H1 (cell line): ENCODE results near the gene LPO. TPM values are rescaled to one million over a fixed set of nuclear protein-coding genes. Genes with fewer than 3 reads are reported as not detected.

ENCODE experiments used
- CTCF ChIA-PET: fragments of 300-600 bp; sonication (Branson Sonifier 250); formaldehyde crosslinking; loops from one replicate; lab custom pipeline; 2021; ENCODE audit not compliant: partially characterized antibody; lab: Charles Lee
- POLR2A ChIA-PET: fragments of 300-600 bp; sonication (Branson Sonifier 250); formaldehyde crosslinking; loops from one replicate; lab custom pipeline; 2021; ENCODE audit warnings: inconsistent platforms; ENCODE audit not compliant: partially characterized antibody; lab: Charles Lee
- DNase-seq, 2 experiments: peaks; one replicate each; pipeline versions ENCODE4 v3.0.0 to v3.0.0-alpha.2; 2010 to 2022; ENCODE audit warnings: low spot score in 2 of 2, low read depth in 1 of 2, mixed read lengths in 1 of 2
- FAIRE-seq: peaks from 2 replicates; lab custom pipeline; 2011; peaks lifted over from hg19 to GRCh38; lab: Jason Lieb, UNC
- H2AFZ ChIP-seq: 2 replicates; pipeline ENCODE4 v1.8.1; 2012; ENCODE audit warnings: low read length, inconsistent platforms
- H2AK5ac ChIP-seq: 2 replicates; pipeline ENCODE4 v1.6.1; 2013; ENCODE audit warnings: low read depth, low read length
- H2BK120ac ChIP-seq: replicated peaks from 2 replicates; pipeline ENCODE3; 2013; ENCODE audit warnings: low read depth, low read length, inconsistent platforms
- H2BK12ac ChIP-seq: 2 replicates; pipeline ENCODE4 v1.6.1; 2013; ENCODE audit warnings: low read depth, low read length
- H2BK15ac ChIP-seq: 2 replicates; pipeline ENCODE4 v1.6.1; 2013; ENCODE audit warnings: low read length
- H2BK20ac ChIP-seq: 2 replicates; pipeline ENCODE4 v1.6.1; 2013; ENCODE audit warnings: low read length
- H2BK5ac ChIP-seq: 2 replicates; pipeline ENCODE4 v1.6.1; 2013; ENCODE audit warnings: low read depth, low read length
- H3K14ac ChIP-seq: 2 replicates; pipeline ENCODE4 v1.6.1; 2013; ENCODE audit warnings: inconsistent platforms; ENCODE audit not compliant: insufficient read length
- H3K18ac ChIP-seq: 2 replicates; pipeline ENCODE4 v1.6.1; 2013; ENCODE audit warnings: low read length; ENCODE audit errors: extremely low read depth
- H3K23ac ChIP-seq: 2 replicates; pipeline ENCODE4 v1.6.1; 2013; ENCODE audit warnings: inconsistent platforms; ENCODE audit not compliant: insufficient read length
- H3K23me2 ChIP-seq: 2 replicates; pipeline ENCODE4 v1.6.1; 2013; ENCODE audit warnings: low read depth, low read length
- H3K27ac ChIP-seq: 2 replicates; pipeline ENCODE4 v1.6.1; 2011; ENCODE audit warnings: low read depth, low read length, inconsistent platforms
- H3K27me3 ChIP-seq, 4 experiments: replicated peaks in 1 of 4; 1 replicate in 1 of 4; 2 replicates in 3 of 4; pipeline versions ENCODE4 v1.6.1 to v1.8.1; 2011 to 2013; ENCODE audit warnings: low read length in 3 of 4, mild to moderate bottlenecking in 3 of 4, inconsistent platforms in 2 of 4, mixed read lengths in 2 of 4, moderate library complexity in 1 of 4; ENCODE audit not compliant: control insufficient read depth in 3 of 4, insufficient read depth in 3 of 4; ENCODE audit errors: extremely low read depth in 1 of 4
- H3K36me3 ChIP-seq, 4 experiments: 2 replicates each; pipeline versions ENCODE4 v1.6.1 to v1.8.1; 2011 to 2013; ENCODE audit warnings: mild to moderate bottlenecking in 4 of 4, low read length in 3 of 4, moderate library complexity in 2 of 4, control low read depth in 1 of 4, inconsistent platforms in 1 of 4; ENCODE audit not compliant: insufficient read depth in 4 of 4, control insufficient read depth in 2 of 4
- H3K4ac ChIP-seq: replicated peaks from 2 replicates; pipeline ENCODE3; 2013; ENCODE audit warnings: low read length, low read depth, mixed read lengths, inconsistent platforms; ENCODE audit not compliant: insufficient read length
- H3K4me1 ChIP-seq, 4 experiments: replicated peaks in 1 of 4; 1 replicate in 1 of 4; 2 replicates in 3 of 4; pipeline versions ENCODE4 v1.6.1 to v1.8.1; 2011 to 2013; ENCODE audit warnings: low read length in 3 of 4, inconsistent platforms in 2 of 4, mixed read lengths in 1 of 4; ENCODE audit not compliant: insufficient read depth in 4 of 4, control insufficient read depth in 3 of 4
- H3K4me2 ChIP-seq, 2 experiments: 2 replicates each; pipeline versions ENCODE4 v1.6.1 to v1.8.1; 2011 to 2013; ENCODE audit warnings: low read depth in 2 of 2, low read length in 2 of 2, control low read depth in 1 of 2, inconsistent platforms in 1 of 2, mild to moderate bottlenecking in 1 of 2; ENCODE audit not compliant: insufficient read depth in 1 of 2
- H3K4me3 ChIP-seq, 4 experiments: fragments of 200-600, 300-600 bp in 1 of 4; sonication (generic), shearing (Covaris generic), sonication (Bioruptor Twin) in 1 of 4; 2 replicates each; pipeline versions ENCODE4 v1.5.1 to v1.8.1; 2011 to 2016; ENCODE audit warnings: low read length in 4 of 4, low read depth in 3 of 4, control low read depth in 2 of 4, inconsistent platforms in 2 of 4, mild to moderate bottlenecking in 2 of 4, mixed read lengths in 1 of 4, moderate library complexity in 1 of 4; ENCODE audit not compliant: insufficient read depth in 2 of 4; ENCODE audit errors: extremely low read depth in 1 of 4
- H3K56ac ChIP-seq: replicated peaks from 2 replicates; pipeline ENCODE3; 2013; ENCODE audit warnings: low read depth, mild to moderate bottlenecking, mixed read lengths, low read length, inconsistent platforms; ENCODE audit not compliant: insufficient read length
- H3K79me1 ChIP-seq: 2 replicates; pipeline ENCODE4 v1.6.1; 2013; ENCODE audit warnings: low read depth, low read length, control low read depth
- H3K79me2 ChIP-seq, 2 experiments: 2 replicates each; pipeline versions ENCODE4 v1.6.1 to v1.8.1; 2012 to 2013; ENCODE audit warnings: low read length in 2 of 2, mild to moderate bottlenecking in 2 of 2, inconsistent platforms in 1 of 2; ENCODE audit not compliant: insufficient read depth in 2 of 2, control insufficient read depth in 1 of 2
- H3K9ac ChIP-seq, 4 experiments: replicated peaks in 1 of 4; 1 replicate in 1 of 4; 2 replicates in 3 of 4; pipeline versions ENCODE4 v1.6.1 to v1.8.1; 2011 to 2013; ENCODE audit warnings: low read depth in 3 of 4, low read length in 3 of 4, control low read depth in 2 of 4, mild to moderate bottlenecking in 2 of 4, moderate library complexity in 2 of 4, inconsistent platforms in 1 of 4; ENCODE audit errors: extremely low read depth in 1 of 4
- H3K9me3 ChIP-seq, 2 experiments: 2 replicates each; pipeline versions ENCODE4 v1.6.1 to v1.8.1; 2012 to 2013; ENCODE audit warnings: mild to moderate bottlenecking in 2 of 2, moderate library complexity in 2 of 2, control low read depth in 1 of 2, inconsistent platforms in 1 of 2, low read depth in 1 of 2, low read length in 1 of 2, mixed read lengths in 1 of 2; ENCODE audit not compliant: insufficient read depth in 2 of 2
- H4K20me1 ChIP-seq, 2 experiments: replicated peaks in 1 of 2; 2 replicates each; pipeline versions ENCODE3 to v1.8.1; 2011 to 2013; ENCODE audit warnings: inconsistent platforms in 2 of 2, low read length in 2 of 2, mild to moderate bottlenecking in 1 of 2; ENCODE audit not compliant: insufficient read depth in 2 of 2, control insufficient read depth in 1 of 2
- H4K5ac ChIP-seq: 2 replicates; pipeline ENCODE4 v1.6.1; 2013; ENCODE audit warnings: low read length, low read depth, mixed read lengths, inconsistent platforms; ENCODE audit not compliant: insufficient read length
- H4K8ac ChIP-seq: 2 replicates; pipeline ENCODE4 v1.8.0; 2013; ENCODE audit warnings: mild to moderate bottlenecking, moderate library complexity, low read length, inconsistent platforms; ENCODE audit not compliant: insufficient read depth; ENCODE audit errors: extremely low read depth
- H4K91ac ChIP-seq: replicated peaks from 2 replicates; pipeline ENCODE3; 2013; ENCODE audit warnings: low read length, mixed read lengths, inconsistent platforms; ENCODE audit not compliant: insufficient read length
- CHD2 ChIP-seq: IDR thresholded peaks from 2 replicates; pipeline ENCODE4 v1.6.1; 2012; ENCODE audit warnings: low read length, improper control_type of control experiment
- HDAC2 ChIP-seq, 2 experiments: fragments of 300-600 bp in 1 of 2; sonication (generic) in 1 of 2; IDR thresholded peaks; 2 replicates each; pipeline ENCODE4 v1.6.1; 2011 to 2012; ENCODE audit warnings: low read depth in 2 of 2, low read length in 2 of 2, mild to moderate bottlenecking in 2 of 2, moderate library complexity in 2 of 2, borderline replicate concordance in 1 of 2, inconsistent platforms in 1 of 2
- NANOG ChIP-seq: IDR thresholded peaks from 2 replicates; pipeline ENCODE4 v1.6.1; 2011; ENCODE audit warnings: low read length, low read depth, mild to moderate bottlenecking, inconsistent platforms; ENCODE audit not compliant: insufficient read depth, poor library complexity, severe bottlenecking
- POLR2A ChIP-seq, 2 experiments: IDR thresholded peaks; 1 replicate in 1 of 2; 2 replicates in 1 of 2; pipeline ENCODE4 v1.6.1; 2011; ENCODE audit warnings: low read depth in 2 of 2, low read length in 2 of 2, mild to moderate bottlenecking in 2 of 2; ENCODE audit errors: control extremely low read depth in 1 of 2
- SP4 ChIP-seq: IDR thresholded peaks from 2 replicates; pipeline ENCODE4 v1.6.1; 2012; ENCODE audit warnings: low read length, inconsistent platforms
- WGBS, 2 experiments: shearing (Covaris generic) in 1 of 2; methylation state at CpG; one replicate each; pipeline versions ENCODE4 v1.1.6 to v1.1.7; 2013 to 2015; ENCODE audit warnings: low lambda C conversion rate in 2 of 2, mixed read lengths in 2 of 2, inconsistent platforms in 1 of 2, low coverage in 1 of 2, missing lambda C conversion rate in 1 of 2; ENCODE audit not compliant: insufficient replicate concordance in 2 of 2, insufficient coverage in 1 of 2, insufficient read length in 1 of 2; ENCODE audit errors: extremely low coverage in 1 of 2, missing lambda C conversion rate in 1 of 2; 5-methylcytosine and 5-hydroxymethylcytosine counted together
- polyA plus RNA-seq, 7 experiments: library from polyadenylated mRNA; depleted of rRNA in 3 of 7; stranded (reverse) in 5 of 7; unstranded in 2 of 7; fragments of >200 nt in 5 of 7; fragments of 200-250 nt in 2 of 7; gene quantifications; 1 replicate in 5 of 7; 2 replicates in 1 of 7; 4 replicates in 1 of 7; pipeline versions ENCODE4 v1.2.1 to v1.2.3, GENCODE V29; 2011 to 2013; ENCODE audit warnings: missing spikeins in 2 of 7, mixed read lengths in 2 of 7
- total RNA-seq: library from RNA; stranded (reverse); fragmentation: NEBNext Ultra II Directional; extraction: Animal tissue kit (Norgen Biotek cat#: 25700); gene quantifications from 2 replicates; pipeline ENCODE4 v1.2.1, GENCODE V29; 2021

Gene LPO
- total and polyA plus RNA-seq, 2 of the 8 experiments (the other 6 are each of a cell fraction or from before 2014, with no cell fraction given), result 0.38 to 0.52 TPM

DNA sequence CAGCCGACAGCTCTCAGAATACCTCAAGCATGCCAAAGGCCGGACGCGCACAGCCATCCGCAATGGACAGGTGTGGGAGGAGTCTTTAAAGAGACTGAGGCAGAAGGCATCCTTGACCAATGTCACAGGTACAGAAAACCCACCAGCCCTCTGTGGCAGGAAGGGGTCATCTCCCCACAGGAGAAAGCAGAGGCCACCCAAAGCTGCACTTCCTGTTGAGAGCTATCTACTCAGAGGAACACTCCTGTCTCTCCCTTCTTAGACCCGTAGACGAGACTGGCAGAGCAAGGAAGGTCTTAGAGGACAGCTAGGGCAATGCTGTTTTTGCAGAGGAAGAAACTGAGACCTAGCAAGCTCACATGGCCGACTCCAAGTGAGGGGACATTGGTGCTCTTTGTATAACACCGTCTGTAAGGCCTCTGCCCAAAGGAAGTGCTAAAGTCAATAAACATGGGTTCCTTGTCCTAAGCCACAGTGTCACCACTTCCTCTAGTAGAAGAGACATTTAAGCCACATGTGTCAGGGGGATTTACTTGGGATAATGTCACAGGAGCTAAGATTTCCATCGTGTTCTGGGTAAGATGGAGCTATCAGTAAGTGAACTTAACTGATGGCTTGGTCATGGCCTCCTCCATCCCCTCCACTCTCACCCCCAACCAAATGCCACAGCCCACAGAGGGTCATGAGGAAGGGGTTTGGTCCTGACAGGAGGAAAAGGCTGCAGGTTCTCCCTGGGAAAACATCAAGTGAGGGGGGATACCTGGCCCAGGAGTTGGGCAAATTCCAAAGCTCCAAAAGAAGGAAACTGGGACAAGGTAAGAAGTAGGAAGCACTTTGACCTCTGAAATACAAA lies 9.4 kb downstream of the LPO start:
- H4K91ac ChIP-seq, result no peak overlapping the region
- H3K9ac ChIP-seq, result no peak overlapping the region
- H3K79me1 ChIP-seq, result no peaks in the 10 kb centered on the region
- no peak overlapping the region for H2BK20ac ChIP-seq
- no peak for FAIRE-seq
- 87% methylated on average over 10 of the region's 10 CpGs; no CpG with 5 or more reads in 1 of the 2 experiments for WGBS, 2 experiments
- H2BK120ac ChIP-seq, result no peak overlapping the region
- no peak overlapping the region for H3K4ac ChIP-seq
- H2AFZ ChIP-seq, result no peak overlapping the region
- 0 out of 2 replicates have a peak overlapping the region, but pooled peaks have one; percentile 19 for H2BK15ac ChIP-seq
- peaks cover 5% of the 10 kb centered on the region; the same call in 1 of the 2 replicates for H3K23me2 ChIP-seq
- peaks cover 0 to 4% (median 1%) of the 10 kb centered on the region in 4 experiments; a peak in 5 of 7 replicates for H3K4me1 ChIP-seq
- no peak overlapping the region for H4K8ac ChIP-seq
- no peak overlapping the region for H3K18ac ChIP-seq
- no peaks in the 10 kb centered on the region for H3K79me2 ChIP-seq
- peaks cover 36 to 60% (median 51%) of the 10 kb centered on the region in 4 experiments for H3K27me3 ChIP-seq
- H4K20me1 ChIP-seq, result no peaks in the 10 kb centered on the region
- DNase-seq, result no peak
- H3K56ac ChIP-seq, result no peak overlapping the region
- no peak overlapping the region for H3K4me3 ChIP-seq
- no peak overlapping the region for H3K27ac ChIP-seq
- 0 out of 2 replicates have a peak overlapping the region, but pooled peaks have one; percentile 68 for H2BK12ac ChIP-seq
- no peak overlapping the region for H4K5ac ChIP-seq
- no peak overlapping the region; a peak in 1 of 4 replicates for H3K4me2 ChIP-seq
- CTCF ChIA-PET, result interaction anchor here (0.8 to 5.4 kb wide), 15 partner anchors 8 to 199 kb away, joined by 3 to 55 read pairs (median 5); partner anchors contain the start of genes LPO and MKS1
- peaks cover 8% of the 10 kb centered on the region in 2 experiments; a peak in 3 of 4 replicates for H3K9me3 ChIP-seq
- H3K36me3 ChIP-seq, result no peaks in the 10 kb centered on the region
- POLR2A ChIA-PET, result interaction anchor here (0.5 to 1.8 kb wide), 2 partner anchors 9 to 15 kb away, joined by 3 to 6 read pairs; partner anchors contain the start of gene LPO
- H3K14ac ChIP-seq, result no peak overlapping the region
- H2BK5ac ChIP-seq, result no peak overlapping the region
- no peak overlapping the region for H3K23ac ChIP-seq
- no peak overlapping the region for H2AK5ac ChIP-seq
- no peak for TF ChIP-seq HDAC2 (IDR thresholded peaks at IDR 0.05; ENCODE audit: borderline replicate concordance in 1 of 2, low read depth in 2 of 2, low read length in 2 of 2)
- no peak for TF ChIP-seq CHD2
- no peak for TF ChIP-seq SP4
- TF ChIP-seq POLR2A (IDR thresholded peaks at IDR 0.05; ENCODE audit: control extremely low read depth in 1 of 2, low read depth in 2 of 2, low read length in 2 of 2), result no peak
- no peak for TF ChIP-seq NANOG
